ENCODE measurements around the gene SLC18A2.

SLC18A2 gene

DNA sequence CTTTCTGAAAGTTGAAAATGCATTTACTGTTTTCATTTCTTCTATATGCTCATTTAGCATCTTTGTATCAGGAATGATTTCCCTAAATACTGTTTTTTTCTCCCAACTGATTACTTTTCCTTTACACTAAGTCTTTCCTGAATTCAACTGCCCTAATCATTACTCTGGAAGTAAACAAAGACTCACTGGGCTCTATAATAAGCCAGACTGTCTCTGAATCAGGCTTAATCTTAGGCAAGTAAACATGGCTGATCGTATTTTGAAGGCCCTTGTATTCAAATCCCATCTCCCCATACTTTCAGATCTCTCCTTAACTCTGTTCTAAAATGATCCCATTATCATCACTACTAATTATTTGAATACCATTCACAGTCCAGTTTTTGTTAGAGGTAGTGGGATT is 72.7 kb downstream of the SLC18A2 start:
- DNase-seq (ENCODE audit: low read depth) = no peak

- no peak for DNase-seq (ENCODE audit: low read depth)
Observed at GRCh38 chr10:117316701-117317100, 75.8 kb downstream of the SLC18A2 start.

DNA sequence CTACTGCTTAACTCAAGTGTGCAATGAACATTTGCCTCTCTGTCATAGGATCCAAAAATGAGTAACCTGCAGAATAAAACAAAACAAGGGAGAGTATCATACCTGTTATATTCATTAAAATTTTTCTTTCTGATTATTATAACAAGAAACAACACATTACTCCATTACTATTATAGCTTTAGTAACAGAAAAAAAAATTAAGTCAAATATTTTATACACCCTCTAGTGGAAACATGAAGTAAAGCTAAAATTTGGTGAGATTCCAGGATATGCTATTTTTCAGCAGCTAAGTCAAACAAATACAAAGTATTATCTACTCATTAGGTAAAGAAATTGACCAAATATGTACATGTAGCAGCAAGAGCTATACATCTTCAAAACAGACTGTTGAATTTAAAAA is 78.0 kb downstream of the SLC18A2 start:
- no peak for DNase-seq (ENCODE audit: low read depth)

DNA sequence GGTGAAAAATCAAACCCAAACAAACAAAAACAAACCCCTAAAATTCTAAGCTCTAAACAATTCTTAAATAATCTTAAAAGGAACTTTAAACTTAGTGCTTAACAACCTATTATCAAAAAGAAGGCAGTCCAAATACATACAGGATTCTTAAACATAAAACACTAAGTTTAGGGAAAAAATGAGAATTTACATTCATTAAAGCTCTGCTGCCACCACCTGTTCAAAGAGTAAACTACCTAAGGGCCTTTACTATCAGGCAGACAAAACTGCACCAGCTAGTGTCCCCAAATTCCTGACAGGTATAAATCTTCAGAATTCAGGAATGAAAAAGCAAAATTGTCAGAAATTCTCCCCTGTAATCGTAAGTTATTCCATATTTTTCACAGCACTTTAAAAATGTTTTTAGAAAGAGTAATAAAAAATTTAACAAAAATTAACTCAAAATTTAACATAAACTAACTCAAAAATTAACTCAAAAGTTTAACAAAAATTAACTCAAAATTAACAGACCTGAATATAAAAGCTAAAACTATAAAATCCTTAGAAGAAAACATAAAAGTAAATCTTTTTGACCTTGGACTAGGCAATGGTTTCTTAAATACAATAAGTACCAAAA is 79.2 kb downstream of the SLC18A2 start:
- no peak for DNase-seq (ENCODE audit: low read depth)

DNA sequence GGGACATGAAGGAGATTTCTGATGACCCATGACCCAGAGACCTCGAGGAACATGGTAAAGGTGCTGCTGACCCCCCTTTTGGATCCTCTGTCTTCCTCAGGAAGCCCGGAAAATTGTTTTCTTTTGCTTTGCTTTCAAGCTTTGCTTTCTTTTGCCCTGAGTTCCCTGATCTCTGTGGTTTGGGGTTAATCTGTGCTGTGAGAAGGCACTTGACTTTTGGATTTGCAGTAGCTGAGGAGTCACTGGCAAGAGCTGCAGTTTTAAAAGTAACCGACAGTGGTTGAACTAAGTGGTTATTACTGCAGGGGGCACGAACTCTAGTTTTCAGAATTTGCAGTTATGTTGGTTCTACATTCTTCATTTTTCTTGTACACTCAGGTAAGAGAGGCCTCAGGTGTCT is 81.3 kb downstream of the SLC18A2 start:
- no peak for DNase-seq (ENCODE audit: low read depth)

- DNase-seq (ENCODE audit: low read depth) = no peak
Observed at GRCh38 chr10:117324367-117324766, 83.5 kb downstream of the SLC18A2 start.

DNA sequence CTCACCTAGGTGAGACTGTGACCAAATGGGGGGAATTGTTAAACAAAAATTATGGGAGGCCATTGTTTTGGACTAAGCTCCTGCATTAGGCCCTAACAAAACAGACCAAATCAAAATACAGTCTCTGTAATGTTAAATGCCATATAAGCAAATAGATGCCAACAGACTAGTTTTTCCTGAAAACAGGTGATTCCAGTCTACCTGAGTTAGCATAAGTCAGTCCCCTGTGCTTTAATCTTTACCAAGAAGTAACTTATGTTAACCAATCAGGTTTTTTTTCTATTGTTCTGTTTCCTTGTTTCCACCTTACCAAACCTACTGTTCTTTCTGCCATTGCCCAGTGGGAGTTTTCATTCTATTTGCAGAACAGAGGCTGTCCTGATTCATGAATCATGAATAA is 86.3 kb downstream of the SLC18A2 start:
- no peak for DNase-seq (ENCODE audit: low read depth)
